Heart left ventricle (tissue), 13 donors: ENCODE measurements around the gene CAPN10.

Source experiments
- CTCF ChIP-seq, 12 donors: fragments of 200-600 bp; sonication (generic) in 4 of 12; IDR thresholded peaks; one replicate each; pipeline versions ENCODE4 v1.5.0 to v1.8.0; 2018 to 2022; ENCODE audit warnings: antibody characterized with exemption in 12 of 12, mild to moderate bottlenecking in 5 of 12
- POLR2A ChIP-seq, 2 donors: fragments of 450-650 bp; IDR thresholded peaks; one replicate each; pipeline ENCODE4 v1.6.1; 2017; ENCODE audit warnings: antibody characterized with exemption in 2 of 2, mild to moderate bottlenecking in 2 of 2, moderate library complexity in 2 of 2
- donor health status: ischemic (EF 13 %, LVEDD 7.1; RV severe dilation, severe dysfunction).
- donor health status: DM: no; HTN: yes; CAD: no.
- donor health status: DM: no; HTN: no; CAD: no.
- donor health status: ischemic (EF 25% LVEDD 6.9; RV normal size, moderate dysfunction).
- donor health status: ischemic (EF 25% LVEDD 5.7; RV mildly dilated, moderate dysfunction).
- donor health status: ischemic (EF 35%, LVEDD 5.7; RV mildly dilated, moderate dysfunction).
- donor health status: nonischemic (EF 11% LVEDD 7.7; RV severe dilation, severe dysfunction).
- donor health status: DM: yes; HTN: yes; CAD: no.
- donor health status: PGD.
- donor health status: ischemic (EF 29% LVEDD 5.4; RV normal size, mild dysfunction).
- donor health status: nonischemic (EF 23%, LVEDD 6.1; RV moderate dilation, normal function).

- TF ChIP-seq POLR2A (IDR thresholded peaks at IDR 0.05) (no peak), CTCF (IDR thresholded peaks at IDR 0.05) (no peak)
These were observed 8.5 kb upstream of the CAPN10 start for GRCh38 chr2:240578110-240578450.
